GM12892 (cell line): ENCODE measurements around the gene EPHB1.

Source experiments
- POLR2A ChIP-seq: IDR thresholded peaks from 2 replicates; pipeline ENCODE4 v1.6.1; 2011; ENCODE audit warnings: low read depth, low read length, control low read depth
- POLR2AphosphoS5 ChIP-seq: IDR thresholded peaks from 2 replicates; pipeline ENCODE4 v1.6.1; 2011; ENCODE audit warnings: low read depth, low read length, control low read depth

- no peak for TF ChIP-seq POLR2A
- no peak for TF ChIP-seq POLR2AphosphoS5
Observed at GRCh38 chr3:134952371-134952770, 157.3 kb downstream of the EPHB1 start.
